LNCaP clone FGC (cell line): ENCODE data around the gene KCNA5.
A peak's percentile ranks its signal among the peaks of the same experiment; 100 is the strongest.

Experiments used
- DNase-seq: peaks from one replicate; pipeline ENCODE4 v3.0.0-alpha.2; 2011; ENCODE audit warnings: low read depth
- H3K4me3 ChIP-seq: 2 replicates; pipeline ENCODE4 v1.5.1; 2011; ENCODE audit warnings: mild to moderate bottlenecking, low read depth, low read length, control low read depth
- CTCF ChIP-seq: IDR thresholded peaks from 2 replicates; pipeline ENCODE4 v1.5.1; 2012; ENCODE audit warnings: mild to moderate bottlenecking; ENCODE audit not compliant: control insufficient read depth, insufficient read depth; ENCODE audit errors: extremely low read depth

KCNA5 gene

DNA sequence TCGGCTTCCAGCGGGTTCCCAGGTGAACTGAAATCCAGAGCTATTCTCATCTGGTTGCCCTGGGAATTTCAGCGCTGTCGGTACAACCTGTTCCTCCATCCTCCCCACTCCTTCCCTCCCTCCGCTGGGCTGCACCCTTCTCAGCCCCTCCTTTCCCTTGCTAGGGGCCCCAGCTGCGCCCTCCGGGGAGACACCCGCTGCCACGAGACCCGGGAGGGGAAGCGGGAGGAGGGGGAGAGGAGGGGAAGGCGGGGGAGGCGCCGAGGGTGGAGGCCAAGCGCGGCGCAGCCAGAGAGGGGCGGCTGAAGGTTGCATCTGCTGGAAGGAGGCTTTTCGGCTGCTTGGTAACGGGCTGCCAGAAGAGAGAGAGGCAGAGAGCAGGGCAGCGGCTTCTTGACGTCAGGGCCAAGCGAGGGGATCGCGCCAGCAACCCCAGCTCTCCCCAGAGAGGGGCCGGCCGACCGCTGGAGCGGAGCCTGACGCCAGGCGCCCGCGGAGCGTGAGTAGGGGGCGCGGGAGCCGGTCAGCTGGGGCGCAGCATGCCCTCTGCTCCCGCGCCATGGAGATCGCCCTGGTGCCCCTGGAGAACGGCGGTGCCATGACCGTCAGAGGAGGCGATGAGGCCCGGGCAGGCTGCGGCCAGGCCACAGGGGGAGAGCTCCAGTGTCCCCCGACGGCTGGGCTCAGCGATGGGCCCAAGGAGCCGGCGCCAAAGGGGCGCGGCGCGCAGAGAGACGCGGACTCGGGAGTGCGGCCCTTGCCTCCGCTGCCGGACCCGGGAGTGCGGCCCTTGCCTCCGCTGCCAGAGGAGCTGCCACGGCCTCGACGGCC is at the start of gene KCNA5:
Gene KCNA5, plus strand, starts transcription at position 291 of the 831 bp plus-strand sequence. Its CDS starts 269 bp downstream, at position 560.
- DNase-seq = no peak
- no peak for TF ChIP-seq CTCF
- H3K4me3 ChIP-seq = no peak within 1 kb of the TSS

DNA sequence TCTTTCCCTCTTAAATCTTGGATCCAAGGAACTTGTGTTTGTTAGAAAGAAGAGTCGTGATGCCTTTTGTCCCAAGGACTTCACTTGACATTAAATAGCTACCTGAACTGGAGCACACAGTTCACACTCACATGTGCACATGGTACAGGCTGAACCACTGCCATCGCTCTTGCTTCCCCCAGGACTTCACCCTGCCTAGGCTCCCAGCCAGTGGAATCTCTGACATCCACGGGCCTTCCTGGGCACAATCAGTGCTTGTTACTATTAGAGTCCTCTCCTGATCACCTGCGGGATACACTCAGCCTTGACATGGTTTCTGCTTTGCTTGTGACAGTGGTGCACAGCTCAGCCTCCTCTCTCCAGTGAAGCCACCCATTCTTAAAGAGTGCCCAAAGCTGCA is 49.1 kb upstream of the KCNA5 start:
- TF ChIP-seq CTCF = no peak
- no peak for DNase-seq

DNA sequence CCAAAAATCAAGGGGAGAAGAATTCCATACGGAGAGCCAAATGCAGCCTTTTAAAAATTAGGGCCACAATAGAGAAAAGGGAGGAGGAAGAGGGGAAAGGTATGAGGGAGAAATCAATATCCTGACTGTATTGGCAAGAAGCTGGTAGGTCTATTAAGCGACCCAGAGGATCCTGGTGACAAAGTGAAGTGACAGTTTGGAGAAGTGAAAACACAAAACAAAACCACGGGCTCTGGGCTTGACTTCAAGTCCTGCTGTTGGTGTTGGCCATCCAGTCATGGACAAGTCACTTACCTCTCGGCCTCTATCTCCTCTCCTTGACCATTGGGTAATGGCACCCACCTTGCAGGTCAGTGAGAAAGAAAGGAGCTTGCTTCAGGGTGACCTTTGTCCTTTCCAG is 47.0 kb upstream of the KCNA5 start:
- no peak overlapping the region for H3K4me3 ChIP-seq
- no peak for TF ChIP-seq CTCF
- no peak for DNase-seq

More for the DNA sequence above, 49.1 kb upstream of the KCNA5 start:
- H3K4me3 ChIP-seq = no peak overlapping the region

GRCh38 chr12:4997939-4998338 is 45.7 kb upstream of the KCNA5 start:
- DNase-seq = no peak
- H3K4me3 ChIP-seq = no peak overlapping the region
- TF ChIP-seq CTCF = no peak

DNA sequence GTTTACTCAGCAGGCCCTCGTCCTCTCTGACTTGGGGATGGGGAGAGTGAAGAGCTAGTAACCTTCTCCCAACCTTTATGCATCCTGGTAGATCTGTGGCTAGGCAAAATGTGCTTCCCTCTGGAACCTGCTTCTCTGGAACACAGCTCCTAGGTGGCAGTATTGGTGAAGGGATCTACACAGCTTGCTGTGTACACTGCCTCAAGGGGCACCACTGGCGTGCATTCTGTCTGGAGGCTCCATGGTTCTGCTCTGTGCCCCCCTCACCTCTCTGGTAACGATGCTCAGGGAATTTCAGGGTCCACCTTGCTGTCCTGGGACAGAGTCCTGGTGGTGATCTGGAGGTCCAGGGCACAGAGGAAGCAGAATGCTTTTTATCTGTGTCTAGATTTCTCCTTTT is 43.5 kb upstream of the KCNA5 start:
- H3K4me3 ChIP-seq = no peak overlapping the region
- peak; percentile 43 for TF ChIP-seq CTCF
- no peak for DNase-seq

- H3K4me3 ChIP-seq = no peak overlapping the region
- TF ChIP-seq CTCF = no peak
- DNase-seq = no peak
These were observed 42.9 kb upstream of the KCNA5 start for GRCh38 chr12:5000658-5001385.
